Measurements from ENCODE around the gene WDR74. TPM values are rescaled to one million over a fixed set of nuclear protein-coding genes. Genes with fewer than 3 reads are reported as not detected.

Gene WDR74
- total and polyA plus RNA-seq, 9 of the 15 experiments (the other 6 are each of a cell fraction or from before 2014, with no cell fraction given) = 32.7 to 210 (median 114) TPM

- no peak for TF ChIP-seq MITF (IDR thresholded peaks at IDR 0.05)
- TF ChIP-seq MTA1 (IDR thresholded peaks at IDR 0.05; ENCODE audit: borderline replicate concordance) = peak; percentile 22; the same call in 1 of the 2 replicates
- TF ChIP-seq HNRNPK (IDR thresholded peaks at IDR 0.05; ENCODE audit: low read depth, low read length, poor library complexity, severe bottlenecking) = no peak
- peak; percentile 82; the same call in 1 of the 2 replicates for TF ChIP-seq HDGF (IDR thresholded peaks at IDR 0.05)
- TF ChIP-seq YY1 (IDR thresholded peaks at IDR 0.05; ENCODE audit: borderline replicate concordance in 1 of 3, control insufficient read depth in 1 of 3, extremely low read depth in 1 of 3, insufficient read depth in 3 of 3, insufficient read length in 1 of 3, insufficient replicate concordance in 2 of 3, low read depth in 1 of 3, low read length in 2 of 3) = peak in 1 of 3 experiments; percentile 21
- TF ChIP-seq HLTF (IDR thresholded peaks at IDR 0.05) = no peak
- 0 out of 2 replicates have a peak, but pooled peaks have one; percentile 22 for TF ChIP-seq MECOM (CRISPR knock-in tag; IDR thresholded peaks at IDR 0.05)
- TF ChIP-seq NFATC3 (IDR thresholded peaks at IDR 0.05) = no peak
- TF ChIP-seq, protein P1, sequence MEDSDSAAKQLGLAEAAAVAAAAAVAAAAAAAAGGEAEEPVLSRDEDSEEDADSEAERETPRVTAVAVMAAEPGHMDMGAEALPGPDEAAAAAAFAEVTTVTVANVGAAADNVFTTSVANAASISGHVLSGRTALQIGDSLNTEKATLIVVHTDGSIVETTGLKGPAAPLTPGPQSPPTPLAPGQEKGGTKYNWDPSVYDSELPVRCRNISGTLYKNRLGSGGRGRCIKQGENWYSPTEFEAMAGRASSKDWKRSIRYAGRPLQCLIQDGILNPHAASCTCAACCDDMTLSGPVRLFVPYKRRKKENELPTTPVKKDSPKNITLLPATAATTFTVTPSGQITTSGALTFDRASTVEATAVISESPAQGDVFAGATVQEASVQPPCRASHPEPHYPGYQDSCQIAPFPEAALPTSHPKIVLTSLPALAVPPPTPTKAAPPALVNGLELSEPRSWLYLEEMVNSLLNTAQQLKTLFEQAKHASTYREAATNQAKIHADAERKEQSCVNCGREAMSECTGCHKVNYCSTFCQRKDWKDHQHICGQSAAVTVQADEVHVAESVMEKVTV (CRISPR knock-in tag; IDR thresholded peaks at IDR 0.05) = no peak
- TF ChIP-seq SMC3 (conservative IDR thresholded peaks at IDR 0.05; ENCODE audit: insufficient read depth, low read depth, low read length) = no peak
- no peak for TF ChIP-seq SRF (CRISPR knock-in tag; IDR thresholded peaks at IDR 0.05)
- TF ChIP-seq ZNF165 (CRISPR knock-in tag; IDR thresholded peaks at IDR 0.05; ENCODE audit: borderline replicate concordance) = no peak
- TF ChIP-seq, protein P2, sequence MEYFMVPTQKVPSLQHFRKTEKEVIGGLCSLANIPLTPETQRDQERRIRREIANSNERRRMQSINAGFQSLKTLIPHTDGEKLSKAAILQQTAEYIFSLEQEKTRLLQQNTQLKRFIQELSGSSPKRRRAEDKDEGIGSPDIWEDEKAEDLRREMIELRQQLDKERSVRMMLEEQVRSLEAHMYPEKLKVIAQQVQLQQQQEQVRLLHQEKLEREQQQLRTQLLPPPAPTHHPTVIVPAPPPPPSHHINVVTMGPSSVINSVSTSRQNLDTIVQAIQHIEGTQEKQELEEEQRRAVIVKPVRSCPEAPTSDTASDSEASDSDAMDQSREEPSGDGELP (CRISPR knock-in tag; IDR thresholded peaks at IDR 0.05; ENCODE audit: borderline replicate concordance) = no peak
- TF ChIP-seq TEAD4 (IDR thresholded peaks at IDR 0.05; ENCODE audit: low read length) = peak; percentile 6; the same call in 1 of the 2 replicates
- no peak for TF ChIP-seq TEAD4 (CRISPR knock-in tag; IDR thresholded peaks at IDR 0.05; ENCODE audit: borderline replicate concordance)
- peak; percentile 4; the same call in 1 of the 2 replicates for TF ChIP-seq ETV1 (tag; conservative IDR thresholded peaks at IDR 0.05; ENCODE audit: low read depth)
- no peak for TF ChIP-seq BCL6 (CRISPR knock-in tag; IDR thresholded peaks at IDR 0.05)
- TF ChIP-seq CREB3 (tag; conservative IDR thresholded peaks at IDR 0.05; ENCODE audit: low read depth) = no peak
- no peak for TF ChIP-seq LCOR (CRISPR knock-in tag; IDR thresholded peaks at IDR 0.05)
- no peak for TF ChIP-seq TAF1 (IDR thresholded peaks at IDR 0.05; ENCODE audit: control insufficient read depth, extremely low read depth, insufficient read depth, low read length, severe bottlenecking)
- no peak for TF ChIP-seq ARID2 (IDR thresholded peaks at IDR 0.05)
- no peak for TF ChIP-seq ILK (tag; IDR thresholded peaks at IDR 0.05; ENCODE audit: borderline replicate concordance, low read depth)
- TF ChIP-seq SMARCB1 (IDR thresholded peaks at IDR 0.05; ENCODE audit: insufficient read length, low read depth) = no peak
Measured at GRCh38 chr11:62880231-62880802, 40.9 kb upstream of the WDR74 start (continued).

Measured in K562 (cell line).